C4-2B (cell line): ENCODE results near the gene CUZD1.

Source experiments
- H3K27ac ChIP-seq: fragments of 450-650 bp; 2 replicates; pipeline ENCODE4 v1.5.1; 2017
- CTCF ChIP-seq: fragments of 450-650 bp; conservative IDR thresholded peaks from 2 replicates; pipeline ENCODE4 v1.5.1; 2017; ENCODE audit warnings: mild to moderate bottlenecking
- ZFX ChIP-seq: fragments of 450-650 bp; IDR thresholded peaks from 2 replicates; pipeline ENCODE4 v1.6.1; 2017

Gene CUZD1

GRCh38 chr10:122844146-122844545 is 1.5 kb downstream of the CUZD1 start:
- TF ChIP-seq ZFX = no peak
- no peak for TF ChIP-seq CTCF
- H3K27ac ChIP-seq = no peak overlapping the region

GRCh38 chr10:122841569-122841968 is 4.1 kb downstream of the CUZD1 start:
- TF ChIP-seq ZFX (no peak), CTCF (no peak)
- H3K27ac ChIP-seq = no peak overlapping the region

- no peak for TF ChIP-seq CTCF
- TF ChIP-seq ZFX = no peak
- no peak overlapping the region for H3K27ac ChIP-seq
Observed at GRCh38 chr10:122839505-122839904, 6.2 kb downstream of the CUZD1 start.

- TF ChIP-seq ZFX (no peak), CTCF (no peak)
- H3K27ac ChIP-seq = no peak overlapping the region
Observed at GRCh38 chr10:122838880-122839279, 6.8 kb downstream of the CUZD1 start.

- no peak for TF ChIP-seq CTCF
- TF ChIP-seq ZFX = no peak
- H3K27ac ChIP-seq = no peak overlapping the region
Observed at GRCh38 chr10:122835908-122836307, 9.7 kb downstream of the CUZD1 start.

- no peak overlapping the region for H3K27ac ChIP-seq
- TF ChIP-seq ZFX (no peak), CTCF (no peak)
Observed at GRCh38 chr10:122830965-122831353, 14.7 kb downstream of the CUZD1 start.

GRCh38 chr10:122830273-122830964 is 15.2 kb downstream of the CUZD1 start:
- no peak overlapping the region for H3K27ac ChIP-seq
- no peak for TF ChIP-seq CTCF
- TF ChIP-seq ZFX = no peak
